OCI-LY1 (cell line): Measurements from ENCODE around the gene WHRN.

Experiments
- H2AFZ ChIP-seq: fragments of 200-600 bp; sonication (generic), shearing (Covaris generic); 2 replicates; pipeline ENCODE4 v1.6.0; 2014; ENCODE audit warnings: antibody characterized with exemption, mild to moderate bottlenecking, low read length
- H3F3A ChIP-seq: fragments of 200-600 bp; sonication (generic), shearing (Covaris generic); 2 replicates; pipeline ENCODE4 v1.6.0; 2014; ENCODE audit warnings: mild to moderate bottlenecking, antibody characterized with exemption, low read length, moderate library complexity; ENCODE audit not compliant: insufficient read depth
- H3K27ac ChIP-seq: fragments of 200-600 bp; sonication (generic); 2 replicates; pipeline ENCODE4 v1.5.1; 2014; ENCODE audit warnings: low read length, mixed run types, mild to moderate bottlenecking, low read depth; ENCODE audit not compliant: poor library complexity, severe bottlenecking
- H3K27me3 ChIP-seq: fragments of 200-600 bp; sonication (generic); 2 replicates; pipeline ENCODE4 v1.6.0; 2014; ENCODE audit warnings: antibody characterized with exemption, mild to moderate bottlenecking, low read length, moderate library complexity; ENCODE audit not compliant: insufficient read depth
- H3K36me3 ChIP-seq: fragments of 200-600 bp; sonication (generic); 2 replicates; pipeline ENCODE4 v1.6.1; 2014; ENCODE audit warnings: mild to moderate bottlenecking, antibody characterized with exemption, low read length, moderate library complexity, mixed read lengths; ENCODE audit not compliant: insufficient read depth
- H3K4me1 ChIP-seq: fragments of 200-600 bp; sonication (generic); 2 replicates; pipeline ENCODE4 v1.5.1; 2014; ENCODE audit warnings: mild to moderate bottlenecking, low read length, moderate library complexity; ENCODE audit not compliant: insufficient read depth, severe bottlenecking
- H3K4me2 ChIP-seq: fragments of 200-600 bp; sonication (generic), shearing (Covaris generic); 2 replicates; pipeline ENCODE4 v1.6.1; 2014; ENCODE audit warnings: low read length
- H3K4me3 ChIP-seq: fragments of 200-600 bp; sonication (generic); 2 replicates; pipeline ENCODE4 v1.5.1; 2014; ENCODE audit warnings: low read length, low read depth, mild to moderate bottlenecking, mixed read lengths; ENCODE audit not compliant: poor library complexity, severe bottlenecking
- H3K79me2 ChIP-seq: fragments of 200-600 bp; shearing (Covaris generic); 2 replicates; pipeline ENCODE4 v1.6.1; 2016; ENCODE audit warnings: mixed run types, low read length, mixed read lengths; ENCODE audit not compliant: insufficient read depth
- H3K9ac ChIP-seq: fragments of 200-600 bp; sonication (generic), shearing (Covaris generic); 2 replicates; pipeline ENCODE4 v1.6.1; 2014; ENCODE audit warnings: mild to moderate bottlenecking, low read length, mixed read lengths
- H3K9me2 ChIP-seq: fragments of 200-600 bp; sonication (generic), shearing (Covaris generic); 2 replicates; pipeline ENCODE4 v1.6.1; 2014; ENCODE audit warnings: low read depth, mild to moderate bottlenecking, low read length, mixed read lengths
- H3K9me3 ChIP-seq: fragments of 200-600 bp; shearing (Covaris generic); 2 replicates; pipeline ENCODE4 v1.6.1; 2014; ENCODE audit warnings: low read length, mixed read lengths
- H4K20me1 ChIP-seq: fragments of 200-600 bp; sonication (generic), shearing (Covaris generic); 2 replicates; pipeline ENCODE4 v1.6.0; 2016; ENCODE audit warnings: mild to moderate bottlenecking, low read length; ENCODE audit not compliant: insufficient read depth
- EZH2 ChIP-seq: fragments of 200-600 bp; sonication (generic), shearing (Covaris generic); IDR thresholded peaks from 2 replicates; pipeline ENCODE4 v1.8.0; 2017; ENCODE audit warnings: borderline replicate concordance, mixed run types, mild to moderate bottlenecking, antibody characterized with exemption, low read length, moderate library complexity, mixed read lengths
- TF ChIP-seq, protein P1 (sequence below): fragments of 200-600 bp; sonication (generic), shearing (Covaris generic); IDR thresholded peaks from 2 replicates; pipeline ENCODE4 v1.5.1; 2017; ENCODE audit warnings: mild to moderate bottlenecking, antibody characterized with exemption, low read length, moderate library complexity, mixed read lengths

Gene WHRN

DNA sequence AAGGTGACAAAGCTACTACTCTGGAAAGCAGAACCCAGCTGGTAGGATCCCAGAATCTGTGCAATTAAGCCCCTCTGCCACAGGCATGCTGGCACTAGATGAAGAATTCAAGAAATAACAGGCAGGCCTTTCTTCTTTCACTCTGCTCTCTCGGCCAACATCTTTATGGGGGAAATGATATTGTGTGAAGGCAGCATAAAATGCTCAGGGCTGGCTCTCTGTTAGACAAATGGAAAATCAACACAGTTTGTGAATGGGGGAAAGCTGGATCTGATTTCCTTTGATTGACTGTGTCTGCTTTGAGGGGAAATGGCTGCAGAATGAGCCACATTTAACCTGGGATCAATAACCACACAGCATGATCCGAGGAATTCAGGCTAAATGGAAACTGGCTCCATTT is 88.4 kb downstream of the WHRN start:
- Histone ChIP-seq H3K9me2 (no peaks in the 10 kb centered on the region), H3K27ac (no peak overlapping the region), H3K4me1 (no peaks in the 10 kb centered on the region), H3F3A (no peaks in the 10 kb centered on the region), H2AFZ (no peak overlapping the region), H3K9me3 (no peaks in the 10 kb centered on the region), H3K36me3 (no peaks in the 10 kb centered on the region), H4K20me1 (no peaks in the 10 kb centered on the region), H3K27me3 (no peaks in the 10 kb centered on the region), H3K79me2 (no peaks in the 10 kb centered on the region), H3K4me3 (no peak overlapping the region), H3K9ac (no peak overlapping the region), H3K4me2 (no peak overlapping the region)
- TF ChIP-seq, protein P1, sequence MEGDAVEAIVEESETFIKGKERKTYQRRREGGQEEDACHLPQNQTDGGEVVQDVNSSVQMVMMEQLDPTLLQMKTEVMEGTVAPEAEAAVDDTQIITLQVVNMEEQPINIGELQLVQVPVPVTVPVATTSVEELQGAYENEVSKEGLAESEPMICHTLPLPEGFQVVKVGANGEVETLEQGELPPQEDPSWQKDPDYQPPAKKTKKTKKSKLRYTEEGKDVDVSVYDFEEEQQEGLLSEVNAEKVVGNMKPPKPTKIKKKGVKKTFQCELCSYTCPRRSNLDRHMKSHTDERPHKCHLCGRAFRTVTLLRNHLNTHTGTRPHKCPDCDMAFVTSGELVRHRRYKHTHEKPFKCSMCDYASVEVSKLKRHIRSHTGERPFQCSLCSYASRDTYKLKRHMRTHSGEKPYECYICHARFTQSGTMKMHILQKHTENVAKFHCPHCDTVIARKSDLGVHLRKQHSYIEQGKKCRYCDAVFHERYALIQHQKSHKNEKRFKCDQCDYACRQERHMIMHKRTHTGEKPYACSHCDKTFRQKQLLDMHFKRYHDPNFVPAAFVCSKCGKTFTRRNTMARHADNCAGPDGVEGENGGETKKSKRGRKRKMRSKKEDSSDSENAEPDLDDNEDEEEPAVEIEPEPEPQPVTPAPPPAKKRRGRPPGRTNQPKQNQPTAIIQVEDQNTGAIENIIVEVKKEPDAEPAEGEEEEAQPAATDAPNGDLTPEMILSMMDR: no peak
- TF ChIP-seq EZH2: no peak

DNA sequence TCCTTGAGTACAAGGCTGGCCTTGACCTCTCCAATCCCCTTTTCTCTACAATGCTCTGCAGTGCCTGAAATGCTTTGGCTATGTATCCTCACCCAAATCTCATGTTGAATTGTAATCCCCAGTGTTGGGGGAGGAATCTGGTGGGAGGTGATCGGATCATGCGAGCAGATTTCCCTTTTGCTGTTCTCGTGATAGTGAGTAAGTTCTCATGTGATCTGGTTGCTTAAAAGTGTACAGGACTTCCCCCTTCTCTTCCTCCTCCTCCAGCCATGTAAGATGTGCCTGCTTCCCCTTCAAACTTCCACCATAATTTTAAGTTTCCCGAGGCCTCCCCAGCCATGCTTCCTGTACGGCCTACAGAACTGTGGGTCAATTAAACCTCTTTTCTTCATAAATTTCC is 89.0 kb downstream of the WHRN start:
- H3K27ac ChIP-seq: no peak overlapping the region
- H3K9ac ChIP-seq: no peak overlapping the region
- TF ChIP-seq EZH2: no peak
- TF ChIP-seq, protein P1: no peak
- H3K9me3 ChIP-seq: no peaks in the 10 kb centered on the region
- no peak overlapping the region for H2AFZ ChIP-seq
- H3K36me3 ChIP-seq: no peaks in the 10 kb centered on the region
- no peaks in the 10 kb centered on the region for H3F3A ChIP-seq
- H3K79me2 ChIP-seq: no peaks in the 10 kb centered on the region
- no peaks in the 10 kb centered on the region for H3K9me2 ChIP-seq
- no peak overlapping the region for H3K4me2 ChIP-seq
- H3K4me1 ChIP-seq: no peaks in the 10 kb centered on the region
- no peak overlapping the region for H3K4me3 ChIP-seq
- no peaks in the 10 kb centered on the region for H3K27me3 ChIP-seq
- no peaks in the 10 kb centered on the region for H4K20me1 ChIP-seq

DNA sequence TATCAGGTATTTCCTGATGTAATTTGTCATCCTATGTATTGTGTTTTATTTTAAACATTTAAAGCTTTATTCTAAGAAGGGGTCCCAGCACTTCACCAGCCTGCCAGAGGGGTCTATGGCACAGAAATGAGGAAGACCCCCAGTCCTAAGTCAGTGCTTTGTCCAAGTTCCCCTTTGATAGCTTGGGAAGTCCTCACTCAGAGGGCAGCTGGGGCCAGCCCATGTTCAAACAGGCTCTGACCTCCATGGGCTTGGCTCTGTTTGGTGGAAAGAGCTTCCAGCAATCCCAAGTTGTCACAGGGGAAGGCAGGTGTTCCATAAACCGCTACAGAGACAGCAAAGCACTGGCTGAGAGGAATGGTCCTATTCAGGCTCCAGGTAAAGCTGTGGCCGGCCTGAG is 90.9 kb downstream of the WHRN start:
- H3K9ac ChIP-seq: no peak overlapping the region
- H3K4me2 ChIP-seq: no peak overlapping the region
- TF ChIP-seq EZH2: no peak
- TF ChIP-seq, protein P1: no peak
- no peaks in the 10 kb centered on the region for H3K4me1 ChIP-seq
- no peak overlapping the region for H3K4me3 ChIP-seq
- H3K27me3 ChIP-seq: no peaks in the 10 kb centered on the region; the same call in 1 of the 2 replicates
- no peaks in the 10 kb centered on the region for H4K20me1 ChIP-seq
- no peaks in the 10 kb centered on the region for H3K79me2 ChIP-seq
- no peak overlapping the region for H3K27ac ChIP-seq
- no peaks in the 10 kb centered on the region for H3F3A ChIP-seq
- no peaks in the 10 kb centered on the region for H3K9me3 ChIP-seq
- no peak overlapping the region for H2AFZ ChIP-seq
- no peaks in the 10 kb centered on the region for H3K36me3 ChIP-seq
- H3K9me2 ChIP-seq: no peaks in the 10 kb centered on the region
